Stimulated activated CD4-positive, alpha-beta T cell treated with anti-CD3 and anti-CD28 coated beads, Interleukin-15, amount 100 ng/mL, for 24 hours (primary cell): ENCODE data around the gene MT1F.
"Not testable (repeated sequence)": the region's sequence is repeated elsewhere in the genome, so short reads cannot be mapped to it uniquely, and the experiment has no call there.

Experiments used
- DNase-seq: peaks from one replicate; pipeline ENCODE4 v3.0.0-alpha.2; 2020

Gene MT1F

GRCh38 chr16:56673921-56674320, 16.2 kb downstream of the MT1F start:
- no peak for DNase-seq

GRCh38 chr16:56674570-56674969, 16.8 kb downstream of the MT1F start:
- not testable (repeated sequence) for DNase-seq

DNA sequence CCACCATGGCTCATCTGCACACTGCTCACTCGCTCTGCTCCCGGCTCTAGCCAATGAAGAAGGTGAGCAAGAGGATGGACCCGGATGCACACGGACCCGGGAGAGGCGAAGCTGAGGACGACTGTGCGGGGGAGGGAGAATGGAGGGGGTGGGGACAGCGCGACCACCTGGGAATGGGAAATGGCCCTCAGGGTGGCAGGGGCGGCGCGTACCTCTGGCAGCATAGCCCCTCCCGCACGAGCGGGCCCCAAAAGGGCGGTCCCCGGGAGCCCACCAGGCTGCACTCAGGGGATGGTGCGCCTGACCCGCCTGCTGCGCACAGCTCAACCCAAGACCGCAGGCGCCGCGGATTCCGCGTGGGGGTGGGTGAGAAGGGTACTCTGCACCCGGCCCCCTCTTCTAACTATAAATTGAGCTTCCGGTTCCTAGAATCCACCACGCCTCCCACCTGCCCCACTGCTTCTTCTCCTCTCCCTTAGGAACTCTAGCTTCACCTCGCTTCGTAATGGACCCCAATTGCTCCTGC, 18.0 kb downstream of the MT1F start:
- peak; percentile 64 for DNase-seq

DNA sequence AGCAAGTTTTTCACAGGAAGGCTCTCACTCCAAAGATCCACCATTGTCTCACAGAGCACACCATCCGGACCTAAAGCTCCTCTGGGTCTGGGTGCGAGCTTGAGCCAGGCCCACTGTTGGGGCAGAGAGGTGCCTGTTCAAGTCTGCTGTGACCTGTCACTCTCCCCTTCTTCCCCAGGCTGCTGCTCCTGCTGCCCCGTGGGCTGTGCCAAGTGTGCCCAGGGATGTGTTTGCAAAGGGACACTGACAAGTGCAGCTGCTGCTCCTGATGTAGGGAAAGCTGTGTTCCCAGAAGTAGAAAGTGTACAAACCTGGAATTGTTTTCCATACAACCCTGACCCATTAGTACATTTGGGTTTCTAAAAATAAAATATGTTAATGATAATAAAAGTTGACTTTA, 19.7 kb downstream of the MT1F start:
- no peak for DNase-seq

GRCh38 chr16:56679078-56679730, 21.4 kb downstream of the MT1F start:
- no peak for DNase-seq

DNA sequence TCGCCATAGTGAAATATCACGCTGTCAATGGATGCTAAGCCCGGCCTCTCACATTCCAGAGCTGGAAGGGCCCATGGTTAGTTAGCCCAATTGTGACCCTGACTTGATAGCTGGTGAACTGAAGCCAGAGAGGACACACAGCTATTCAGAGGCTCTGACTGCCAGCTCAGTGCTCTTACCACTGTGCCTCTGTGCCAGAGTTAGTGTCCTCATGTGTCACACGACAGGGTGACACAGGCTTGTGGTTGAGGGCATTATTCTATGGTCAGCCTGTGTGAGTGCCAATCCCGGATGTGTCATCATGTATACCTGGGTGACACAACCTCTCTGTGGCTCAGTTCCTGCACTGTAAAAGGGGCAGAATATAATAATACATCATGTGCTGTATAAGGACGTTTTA, 22.1 kb downstream of the MT1F start:
- no peak for DNase-seq

DNA sequence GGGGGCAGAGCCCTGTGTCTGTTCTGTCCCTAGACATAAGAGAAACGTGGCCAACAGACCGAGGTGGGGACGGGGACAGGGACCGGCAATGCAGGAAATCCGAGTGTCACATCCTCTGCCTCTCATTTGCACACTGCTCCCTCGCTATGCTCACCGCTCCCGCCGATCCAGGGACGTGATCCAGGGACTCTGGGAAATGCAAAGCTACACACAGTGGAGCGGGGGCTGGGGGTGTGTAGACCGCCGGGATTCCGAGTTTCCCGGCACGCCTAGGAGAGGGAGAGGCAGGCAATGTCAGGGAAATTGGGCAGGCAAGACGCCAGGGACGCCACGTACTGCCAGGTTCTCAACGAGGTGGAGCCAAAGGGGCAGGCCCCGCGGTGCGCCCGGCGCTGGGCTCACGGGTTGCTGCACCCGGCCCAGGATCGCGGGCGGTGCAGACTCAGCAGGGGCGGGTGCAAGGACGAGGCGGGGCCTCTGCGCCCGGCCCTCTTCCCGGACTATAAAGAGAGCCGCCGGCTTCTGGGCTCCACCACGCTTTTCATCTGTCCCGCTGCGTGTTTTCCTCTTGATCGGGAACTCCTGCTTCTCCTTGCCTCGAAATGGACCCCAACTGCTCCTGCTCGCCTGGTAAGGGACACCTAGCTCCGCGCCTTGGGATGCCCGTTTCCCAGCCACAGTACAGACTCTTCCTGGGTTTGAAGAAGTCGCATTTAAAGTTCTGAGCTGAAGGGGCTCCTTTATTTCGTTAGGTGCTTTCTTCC, 24.4 kb downstream of the MT1F start, which contains the start of gene MT1X:
Gene MT1X (plus strand): TSS at position 532 of the 764 bp plus-strand sequence. CDS start 71 bp downstream, at position 603.
- DNase-seq, result peak; percentile 94

DNA sequence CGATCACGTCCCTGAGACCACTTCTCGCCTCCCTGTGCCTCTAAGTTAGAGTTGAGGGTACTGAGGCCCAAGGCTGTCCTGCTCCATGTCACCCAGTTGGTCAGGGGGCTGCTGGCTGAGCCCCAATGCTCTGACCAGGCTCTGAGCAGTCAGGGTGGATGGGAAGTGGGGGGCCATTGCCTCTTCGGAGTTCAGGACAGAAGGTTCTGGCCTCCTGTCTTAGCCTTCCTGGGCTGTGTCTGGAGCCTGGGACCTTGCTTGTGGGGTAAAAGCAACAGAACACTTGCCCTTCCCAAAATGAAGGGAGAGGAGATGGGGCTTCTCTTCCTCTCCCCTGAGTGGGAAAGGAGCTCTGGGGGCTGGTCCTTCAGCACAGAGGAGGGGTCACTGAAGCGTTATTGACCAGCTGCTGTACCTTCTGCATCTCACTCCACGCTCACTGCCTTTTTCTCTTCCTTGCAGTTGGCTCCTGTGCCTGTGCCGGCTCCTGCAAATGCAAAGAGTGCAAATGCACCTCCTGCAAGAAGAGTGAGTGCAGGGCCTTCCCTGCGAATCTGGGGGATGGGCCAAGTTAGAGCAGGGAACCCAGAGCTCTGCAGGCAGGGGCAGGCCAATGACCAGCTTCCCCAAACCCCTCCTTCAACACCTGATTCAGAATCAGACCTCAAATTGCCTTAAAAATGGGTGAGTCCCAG, 25.1 kb downstream of the MT1F start:
- peak; percentile 30 for DNase-seq

DNA sequence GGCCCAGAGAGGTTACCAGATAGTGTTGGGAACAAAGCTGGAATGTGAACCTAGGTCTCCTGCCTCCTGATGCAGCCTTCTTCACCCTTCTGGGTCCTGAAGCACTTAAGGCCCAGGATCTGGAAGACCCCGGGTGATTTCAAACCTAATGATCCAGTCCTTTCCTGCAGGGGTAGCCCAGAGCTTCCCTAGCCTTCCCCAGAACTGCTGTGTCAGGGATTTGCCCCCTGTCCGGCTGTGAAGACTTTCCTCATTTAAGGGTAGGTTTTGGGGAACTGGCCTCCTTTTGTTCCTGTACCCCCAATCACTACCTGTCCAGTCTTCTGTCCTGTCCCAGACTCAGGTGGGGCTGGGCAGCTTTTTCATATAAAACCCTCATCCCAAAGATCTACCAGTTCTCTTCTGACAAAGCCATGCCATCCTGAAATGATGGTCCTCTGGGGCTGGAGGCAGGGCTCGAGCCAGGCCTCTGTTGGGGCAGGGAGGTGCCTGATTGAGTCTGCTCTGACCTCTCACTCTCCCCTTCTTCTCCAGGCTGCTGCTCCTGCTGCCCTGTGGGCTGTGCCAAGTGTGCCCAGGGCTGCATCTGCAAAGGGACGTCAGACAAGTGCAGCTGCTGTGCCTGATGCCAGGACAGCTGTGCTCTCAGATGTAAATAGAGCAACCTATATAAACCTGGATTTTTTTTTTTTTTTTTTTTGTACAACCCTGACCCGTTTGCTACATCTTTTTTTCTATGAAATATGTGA, 25.8 kb downstream of the MT1F start:
- DNase-seq, result no peak

- DNase-seq, result no peak
These were observed 26.6 kb downstream of the MT1F start for GRCh38 chr16:56684256-56684925.

DNA sequence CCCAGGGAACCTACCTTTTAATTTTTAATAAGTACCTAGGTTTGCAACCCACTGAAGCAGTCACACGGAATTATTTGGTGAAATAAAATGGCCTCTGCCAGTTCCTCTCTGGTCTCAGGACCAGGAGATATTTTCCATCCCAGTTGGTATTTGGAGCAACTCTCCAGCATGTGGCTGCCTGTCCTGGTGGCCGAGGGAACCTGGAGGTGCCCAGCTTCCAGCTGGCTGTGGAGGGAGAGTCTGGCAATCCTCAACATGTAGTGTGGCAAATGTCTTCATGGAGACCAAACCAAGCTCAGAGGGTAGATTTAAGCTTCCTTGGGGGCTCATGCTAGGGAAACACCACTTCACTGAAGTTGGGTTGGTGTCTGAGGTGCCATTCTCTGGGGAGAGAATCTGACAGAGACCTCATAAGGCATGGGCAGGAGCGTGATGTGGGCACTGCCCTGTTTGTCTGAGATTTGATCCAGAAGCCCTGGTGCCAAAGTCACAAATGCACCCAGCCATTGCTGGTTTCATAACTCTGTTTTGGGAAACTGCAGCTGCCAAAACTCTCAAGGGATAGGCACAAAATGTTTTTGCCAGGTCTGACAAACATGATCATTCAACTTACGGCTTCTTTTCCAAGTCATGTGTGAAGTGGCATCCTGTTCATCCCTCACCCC, 27.3 kb downstream of the MT1F start:
- no peak for DNase-seq

- no peak for DNase-seq
These were observed 29.0 kb downstream of the MT1F start for GRCh38 chr16:56686758-56687157.

DNA sequence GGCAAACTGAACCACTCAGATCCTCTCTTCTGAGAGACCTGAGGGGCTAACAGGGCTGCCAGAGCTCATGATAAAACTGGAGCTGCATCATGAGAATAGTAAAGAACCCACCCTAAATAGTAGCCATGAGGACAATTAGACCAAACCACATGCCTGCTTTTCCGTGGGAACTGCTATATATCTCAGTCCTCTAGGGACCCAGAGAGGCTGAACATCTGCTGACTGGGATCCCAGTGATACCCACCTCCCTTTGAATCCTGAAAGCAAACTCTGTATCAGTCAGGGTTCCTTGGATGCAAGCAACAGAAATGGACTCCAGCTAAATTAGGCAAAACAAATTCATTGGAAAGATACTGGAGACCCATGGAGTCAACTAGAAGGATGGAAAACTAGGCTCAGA, 31.0 kb downstream of the MT1F start:
- no peak for DNase-seq

DNA sequence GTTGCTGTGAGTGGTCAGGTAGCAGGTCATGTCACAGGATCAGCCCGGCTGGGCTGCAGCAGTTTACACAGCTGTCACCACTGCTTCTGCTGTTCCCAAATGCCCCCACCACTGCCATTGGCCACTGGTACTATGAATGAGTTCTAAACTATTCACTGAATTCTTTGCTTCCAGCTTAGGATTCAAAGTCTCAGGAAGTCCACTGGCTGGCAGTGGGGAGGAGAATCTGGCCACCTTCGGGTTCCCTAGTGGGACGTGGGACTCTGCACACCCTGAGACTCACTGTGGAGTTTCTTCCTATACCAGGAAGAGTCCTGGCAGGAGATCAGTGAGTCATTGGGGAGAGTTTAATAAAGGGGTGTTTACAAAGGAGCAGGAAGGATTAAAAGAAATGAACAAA, 31.4 kb downstream of the MT1F start:
- DNase-seq, result no peak

DNA sequence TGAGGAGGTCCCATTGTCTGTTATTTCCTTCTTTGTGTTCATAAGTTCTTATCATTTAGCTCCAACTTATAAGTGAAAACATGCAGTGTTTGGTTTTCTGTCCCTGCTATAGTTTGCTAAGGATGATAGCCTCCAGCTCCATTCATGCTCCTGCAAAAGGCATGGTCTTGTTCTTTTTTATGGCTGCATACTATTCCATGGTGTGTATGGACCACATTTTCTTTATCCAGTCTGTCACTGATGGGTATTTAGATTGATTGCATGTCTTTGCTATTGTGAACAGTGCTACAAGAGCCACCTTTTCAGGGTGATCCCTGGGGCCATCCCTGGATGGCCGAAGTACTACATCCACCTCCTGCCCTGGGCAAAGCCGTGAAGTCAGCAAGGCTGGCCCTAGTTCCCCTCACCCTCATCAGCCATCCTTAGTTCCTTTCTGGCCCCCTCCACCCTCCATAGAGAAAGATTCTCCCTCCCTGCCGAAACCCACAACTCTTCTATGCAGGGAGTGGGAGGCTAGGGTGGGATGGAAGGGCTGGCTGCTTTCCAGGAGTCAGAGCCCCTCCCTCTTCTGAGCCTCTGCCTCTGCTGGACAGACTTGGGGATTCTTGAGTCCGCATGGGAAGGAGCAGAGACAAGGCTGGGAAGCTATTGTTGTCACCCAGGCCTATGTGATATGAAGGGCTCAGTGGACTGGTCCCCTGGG, 32.8 kb downstream of the MT1F start:
- DNase-seq, result no peak

- no peak for DNase-seq
These were observed 34.1 kb downstream of the MT1F start for GRCh38 chr16:56691885-56692284.

DNA sequence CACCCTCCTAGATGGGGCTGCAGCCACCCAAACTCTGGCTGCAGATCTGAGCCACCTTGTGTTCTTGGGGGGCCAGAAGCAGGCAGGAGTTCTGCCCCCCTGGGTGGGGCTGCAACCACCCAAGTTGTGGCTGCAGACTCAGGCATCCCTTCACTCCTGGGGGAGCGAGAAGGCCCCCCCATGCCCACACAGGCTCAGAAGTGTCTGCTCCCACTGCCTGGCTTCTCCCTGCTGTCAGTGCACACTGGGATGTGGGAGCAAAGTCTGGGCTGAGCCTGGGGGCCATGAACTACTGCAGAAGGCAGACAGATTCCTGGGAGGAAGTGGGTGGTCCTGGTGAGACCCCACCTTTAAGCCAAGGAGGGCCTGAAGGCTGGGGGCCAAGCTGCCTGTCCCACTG, 37.5 kb downstream of the MT1F start:
- no peak for DNase-seq

DNA sequence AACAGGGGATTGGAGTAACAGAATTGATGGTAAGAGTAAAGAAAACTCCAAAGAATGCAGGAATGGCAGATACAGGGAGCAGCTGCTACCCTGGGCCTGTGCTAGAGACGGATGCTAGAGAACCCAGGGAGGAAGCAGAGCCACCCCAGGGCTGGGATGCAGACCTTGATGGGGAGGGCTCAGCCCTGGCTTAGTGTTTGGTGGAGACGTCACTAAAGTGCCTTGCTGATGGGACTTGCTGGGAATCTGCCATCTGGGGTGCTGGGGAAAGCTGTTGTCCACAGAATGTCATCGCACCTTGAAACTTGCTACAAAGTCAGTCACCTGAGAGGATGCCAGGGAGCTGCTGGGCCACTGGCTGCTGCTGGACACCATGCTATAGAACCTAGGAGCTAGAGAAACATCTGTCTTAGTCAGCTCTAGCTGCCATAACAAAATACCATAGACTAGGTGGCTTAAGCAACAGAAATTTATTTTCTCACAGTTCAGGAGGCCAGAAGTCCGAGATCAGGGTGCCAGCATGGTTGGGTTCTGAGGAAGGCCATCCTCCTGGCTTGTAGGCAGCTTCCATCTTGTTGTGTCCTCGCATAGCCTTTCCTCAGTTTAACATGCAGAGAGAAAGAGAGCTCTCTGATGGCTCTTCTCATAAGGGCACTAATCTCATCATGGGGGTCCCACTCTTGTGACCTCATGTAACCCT, 39.8 kb downstream of the MT1F start:
- DNase-seq, result no peak

GRCh38 chr16:56700195-56700594, 42.4 kb downstream of the MT1F start:
- no peak for DNase-seq

DNA sequence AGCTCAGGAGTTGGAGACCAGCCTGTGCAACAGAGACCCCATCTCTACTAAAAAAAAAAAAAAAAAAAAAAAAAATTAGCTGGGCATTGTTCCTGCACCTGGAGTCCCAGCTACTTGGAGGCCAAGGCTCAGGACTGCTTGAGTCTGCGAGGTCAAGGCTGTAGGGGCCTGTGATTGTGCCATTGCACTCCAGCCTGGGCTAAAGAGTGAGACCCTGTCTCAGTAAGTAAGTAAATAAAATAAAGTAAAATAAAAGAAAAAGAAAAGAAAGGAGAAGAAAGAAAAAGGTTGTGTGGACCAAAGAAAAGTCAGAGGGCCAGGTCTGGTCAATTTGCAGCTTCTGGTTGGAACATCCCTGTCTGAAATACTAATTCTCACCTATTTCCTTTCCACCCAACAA, 42.9 kb downstream of the MT1F start:
- no peak for DNase-seq

GRCh38 chr16:56701534-56701933, 43.8 kb downstream of the MT1F start:
- no peak for DNase-seq
